HG03025 (cell line): ENCODE results near the gene MRPL57.
"Not testable (repeated sequence)": the region's sequence is repeated elsewhere in the genome, so short reads cannot be mapped to it uniquely, and the experiment has no call there.

ENCODE experiments used
- ATAC-seq: cut with Tn5 transposase; IDR thresholded peaks from one replicate; pipeline ENCODE4 v1.9.1; 2021; ENCODE audit warnings: mild to moderate bottlenecking, moderate library complexity; ENCODE audit not compliant: unreplicated experiment, low FRiP score

Gene MRPL57

GRCh38 chr13:21186410-21186809, 10.0 kb downstream of the MRPL57 start:
- not testable (repeated sequence) for ATAC-seq

- not testable (repeated sequence) for ATAC-seq
These were observed 18.3 kb downstream of the MRPL57 start for GRCh38 chr13:21194756-21195155.

- not testable (repeated sequence) for ATAC-seq
These were observed 21.3 kb downstream of the MRPL57 start for GRCh38 chr13:21197606-21198225.

GRCh38 chr13:21198391-21198790, 21.9 kb downstream of the MRPL57 start:
- ATAC-seq = not testable (repeated sequence)

- ATAC-seq = not testable (repeated sequence)
These were observed 25.2 kb downstream of the MRPL57 start for GRCh38 chr13:21201456-21202190.

- ATAC-seq = no peak
These were observed 26.5 kb downstream of the MRPL57 start for GRCh38 chr13:21202767-21203531.

GRCh38 chr13:21208652-21209154, 32.2 kb downstream of the MRPL57 start:
- ATAC-seq = no peak

GRCh38 chr13:21212138-21212775, 35.8 kb downstream of the MRPL57 start:
- ATAC-seq = no peak

- ATAC-seq = not testable (repeated sequence)
These were observed 39.0 kb downstream of the MRPL57 start for GRCh38 chr13:21215419-21215818.

- no peak for ATAC-seq
These were observed 39.9 kb downstream of the MRPL57 start for GRCh38 chr13:21216332-21216731.

GRCh38 chr13:21218351-21219035, 42.0 kb downstream of the MRPL57 start:
- peak; percentile 99 for ATAC-seq

GRCh38 chr13:21219036-21219381, 42.6 kb downstream of the MRPL57 start:
- ATAC-seq = peak; percentile 46

- not testable (repeated sequence) for ATAC-seq
These were observed 43.3 kb downstream of the MRPL57 start for GRCh38 chr13:21219716-21220115.

- no peak for ATAC-seq
These were observed 44.8 kb downstream of the MRPL57 start for GRCh38 chr13:21221268-21221667.

GRCh38 chr13:21225082-21225481, 48.6 kb downstream of the MRPL57 start:
- ATAC-seq = no peak

- ATAC-seq = no peak
These were observed 49.6 kb downstream of the MRPL57 start for GRCh38 chr13:21225841-21226581.

GRCh38 chr13:21227917-21228316, 51.5 kb downstream of the MRPL57 start:
- ATAC-seq = no peak
